Lower leg skin (tissue), 4 donors: ENCODE measurements around the gene ERG. TPM values are rescaled to one million over a fixed set of nuclear protein-coding genes. Genes with fewer than 3 reads are reported as not detected.

Source experiments
- DNase-seq, 2 donors: peaks; one replicate each; pipeline ENCODE4 v3.0.0-alpha.2; 2019; ENCODE audit warnings: low spot score in 2 of 2
- H3K4me3 ChIP-seq: fragments of 200-600 bp; sonication (generic); 2 replicates; pipeline ENCODE4 v1.5.1; 2017; ENCODE audit warnings: mild to moderate bottlenecking, low read depth; ENCODE audit not compliant: poor library complexity, severe bottlenecking
- CTCF ChIP-seq, 3 donors: fragments of 450-650 bp; IDR thresholded peaks; one replicate each; pipeline ENCODE4 v1.5.1; 2016; ENCODE audit warnings: antibody characterized with exemption in 3 of 3, mild to moderate bottlenecking in 3 of 3, moderate library complexity in 2 of 3
- POLR2A ChIP-seq, 2 donors: fragments of 450-650 bp; IDR thresholded peaks; one replicate each; pipeline ENCODE4 v1.6.1; 2016 to 2017; ENCODE audit warnings: antibody characterized with exemption in 2 of 2, mild to moderate bottlenecking in 1 of 2, moderate library complexity in 1 of 2
- WGBS, 2 donors: methylation state at CpG; one replicate each; pipeline ENCODE4 v1.1.5; 2018; 5-methylcytosine and 5-hydroxymethylcytosine counted together
- intact Hi-C: fragments of 100-400 bp; cut with DNase I; formaldehyde crosslinking; loops from one replicate; pipeline ENCODE4 v1.15.0; 2023; ENCODE audit warnings: low total_unique reads
- total RNA-seq, 4 donors: library from RNA; depleted of rRNA; stranded (reverse); fragments of >200 nt; gene quantifications; one replicate each; pipeline ENCODE4 v1.1.0, GENCODE V29; 2016

The ERG gene
- total RNA-seq, 4 donors from 2014 or later = 3.5 to 12.5 (median 6.6) TPM

GRCh38 chr21:38524168-38525153, 26.2 kb upstream of the ERG start:
- TF ChIP-seq POLR2A (IDR thresholded peaks at IDR 0.05) (no peak), CTCF (IDR thresholded peaks at IDR 0.05) (no peak)
- H3K4me3 ChIP-seq = no peak overlapping the region
- DNase-seq = no peak
- intact Hi-C loops = no loop called here
- 76 to 82% methylated on average over 4 of the region's 4 CpGs for WGBS, 2 donors

DNA sequence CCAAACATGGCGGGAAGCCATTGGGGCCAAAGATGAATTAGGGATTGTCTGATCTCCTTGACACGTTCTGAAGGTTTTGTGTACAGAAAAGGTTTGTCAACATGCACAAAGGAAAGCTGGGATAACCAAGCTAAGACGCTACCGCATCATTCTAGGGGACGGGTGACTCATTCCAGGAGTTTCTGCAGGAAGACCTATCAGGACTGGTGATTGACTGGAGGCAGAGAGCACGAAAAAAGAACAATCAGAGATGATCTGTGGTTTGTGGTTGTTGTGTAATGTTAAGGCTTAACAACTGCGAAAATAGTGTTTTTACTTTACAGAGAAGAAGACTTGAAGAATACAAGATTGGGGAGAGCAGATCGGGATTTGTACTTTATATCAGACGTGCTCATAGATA, 22.2 kb upstream of the ERG start:
- DNase-seq = no peak
- no peak overlapping the region for H3K4me3 ChIP-seq
- 83 to 87% methylated on average over 9 of the region's 9 CpGs for WGBS, 2 donors
- TF ChIP-seq POLR2A (IDR thresholded peaks at IDR 0.05) (no peak), CTCF (IDR thresholded peaks at IDR 0.05) (no peak)
- intact Hi-C loops = no loop called here

DNA sequence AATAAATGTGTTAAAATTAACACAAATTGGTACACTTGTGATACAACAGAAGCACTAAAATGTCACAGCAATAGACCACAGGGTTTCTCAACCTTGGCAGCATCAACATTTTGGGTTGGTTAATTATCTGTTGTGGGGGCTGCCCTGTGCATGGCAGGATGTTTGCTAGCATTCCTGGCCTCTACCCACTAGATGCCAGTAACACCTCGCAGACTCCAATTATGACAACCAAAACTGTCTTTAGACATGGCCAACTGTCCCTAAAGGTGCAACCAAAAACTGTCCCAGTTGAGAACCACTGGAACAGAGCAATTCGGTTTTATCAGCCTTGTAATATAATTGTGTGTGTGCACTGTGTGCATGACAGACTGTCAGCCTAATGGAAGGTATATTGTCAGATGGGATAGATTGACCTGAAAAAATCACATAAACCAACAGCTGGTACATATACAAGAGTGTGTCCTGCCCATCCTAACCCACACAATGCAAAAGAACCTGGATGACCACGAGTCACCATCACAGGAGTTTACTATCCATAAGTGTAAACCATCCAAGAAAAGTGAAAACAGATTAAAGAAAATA, 13.5 kb upstream of the ERG start:
- WGBS, 2 donors = 90 to 93% methylated on average over 3 of the region's 3 CpGs
- H3K4me3 ChIP-seq = no peak overlapping the region
- intact Hi-C loops = no loop called here
- no peak for TF ChIP-seq CTCF (IDR thresholded peaks at IDR 0.05)
- TF ChIP-seq POLR2A (IDR thresholded peaks at IDR 0.05) = no peak
- no peak for DNase-seq

DNA sequence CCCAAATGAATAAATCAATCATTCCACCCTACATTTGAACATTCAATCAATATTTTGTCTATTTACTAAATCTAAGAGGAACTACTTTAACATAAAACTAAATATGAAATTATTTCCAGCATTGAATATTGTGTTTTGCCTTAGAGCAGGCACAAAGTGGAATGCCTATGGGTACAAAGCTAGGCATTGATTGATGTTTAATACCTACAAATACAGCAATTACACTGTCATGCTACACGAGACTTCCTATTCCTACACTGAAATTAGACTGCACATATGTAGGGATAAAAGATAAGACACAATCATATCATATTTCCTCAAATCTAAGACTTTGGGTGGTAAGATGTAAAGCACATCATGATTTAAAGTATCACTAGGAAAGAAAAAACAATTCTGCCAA, 12.9 kb upstream of the ERG start:
- no peak for DNase-seq
- 92 to 98% methylated on average over 1 of the region's 1 CpG for WGBS, 2 donors
- no peak for TF ChIP-seq CTCF (IDR thresholded peaks at IDR 0.05)
- no peak for TF ChIP-seq POLR2A (IDR thresholded peaks at IDR 0.05)
- H3K4me3 ChIP-seq = no peak overlapping the region
- intact Hi-C loops = no loop called here

GRCh38 chr21:38507374-38507942, 9.2 kb upstream of the ERG start:
- intact Hi-C loops = loop anchor here (5.0 to 10.0 kb wide), 2 partner anchors 550 to 637 kb away; no protein-coding TSS in a partner anchor
- WGBS, 2 donors = 75 to 86% methylated on average over 4 of the region's 4 CpGs
- no peak for DNase-seq
- TF ChIP-seq POLR2A (IDR thresholded peaks at IDR 0.05) = no peak
- no peak for TF ChIP-seq CTCF (IDR thresholded peaks at IDR 0.05)
- no peak overlapping the region for H3K4me3 ChIP-seq
